ENCODE measurements around the gene USP4. TPM values are rescaled to one million over a fixed set of nuclear protein-coding genes. Genes with fewer than 3 reads are reported as not detected.
"Not testable (repeated sequence)": the region's sequence is repeated elsewhere in the genome, so short reads cannot be mapped to it uniquely, and the experiment has no call there.

The USP4 gene
- total RNA-seq, 4 donors from 2014 or later = 29.9 to 34.2 (median 31.5) TPM

GRCh38 chr3:49255112-49255511 lies 84.7 kb downstream of the USP4 start:
- intact Hi-C loops (cut with DNase I; ENCODE audit: low total_unique reads) = no loop called here
- H3K4me3 ChIP-seq (ENCODE audit: low read depth, poor library complexity, severe bottlenecking) = no peak overlapping the region
- peak in 1 of 2 donors; percentile 54 for DNase-seq (ENCODE audit: low spot score in 2 of 2)
- WGBS, 2 donors = 47 to 68% methylated on average over 1 of the region's 1 CpG
- TF ChIP-seq POLR2A (IDR thresholded peaks at IDR 0.05) = no peak
- no peak for TF ChIP-seq CTCF (IDR thresholded peaks at IDR 0.05)

GRCh38 chr3:49253512-49253911 lies 86.3 kb downstream of the USP4 start:
- 93% methylated on average over 3 of the region's 3 CpGs for WGBS, 2 donors
- intact Hi-C loops (cut with DNase I; ENCODE audit: low total_unique reads) = no loop called here
- TF ChIP-seq CTCF (IDR thresholded peaks at IDR 0.05) = no peak
- no peak overlapping the region for H3K4me3 ChIP-seq (ENCODE audit: low read depth, poor library complexity, severe bottlenecking)
- DNase-seq (ENCODE audit: low spot score in 2 of 2) = peak in 1 of 2 donors; percentile 32

- DNase-seq (ENCODE audit: low spot score in 2 of 2) = peak in 1 of 2 donors; percentile 24
- intact Hi-C loops (cut with DNase I; ENCODE audit: low total_unique reads) = loop anchor here (5.0 kb wide), 1 partner anchor 1512 kb away; no protein-coding TSS in a partner anchor
Observed at GRCh38 chr3:49248840-49249227, 91.0 kb downstream of the USP4 start.

GRCh38 chr3:49244581-49245205 lies 95.2 kb downstream of the USP4 start:
- intact Hi-C loops (cut with DNase I; ENCODE audit: low total_unique reads) = loop anchor here (5.0 kb wide), 1 partner anchor 1507 kb away; no protein-coding TSS in a partner anchor
- 35 to 53% methylated on average over 1 of the region's 1 CpG for whole genome bisulfite sequencing, 2 donors
- peak in 1 of 2 donors; percentile 32 for DNase-seq (ENCODE audit: low spot score in 2 of 2)
- H3K4me3 ChIP-seq (ENCODE audit: low read depth, poor library complexity, severe bottlenecking) = no peak overlapping the region
- no peak for TF ChIP-seq POLR2A (IDR thresholded peaks at IDR 0.05)

More at GRCh38 chr3:49248840-49249227, 91.0 kb downstream of the USP4 start:
- H3K4me3 ChIP-seq (ENCODE audit: low read depth, poor library complexity, severe bottlenecking) = no peak overlapping the region
- TF ChIP-seq CTCF (IDR thresholded peaks at IDR 0.05) (no peak), POLR2A (IDR thresholded peaks at IDR 0.05) (no peak)

- DNase-seq (ENCODE audit: low spot score in 2 of 2) = peak in 1 of 2 donors; percentile 68
- 92 to 93% methylated on average over 11 of the region's 11 CpGs for WGBS, 2 donors
- H3K4me3 ChIP-seq (ENCODE audit: low read depth, poor library complexity, severe bottlenecking); intact Hi-C loops (cut with DNase I; ENCODE audit: low total_unique reads): not testable (repeated sequence)
Observed at GRCh38 chr3:49240091-49240490, 99.8 kb downstream of the USP4 start.

GRCh38 chr3:49238274-49239127 lies 101.4 kb downstream of the USP4 start:
- TF ChIP-seq POLR2A (IDR thresholded peaks at IDR 0.05) (no peak), CTCF (IDR thresholded peaks at IDR 0.05) (no peak)
- H3K4me3 ChIP-seq (ENCODE audit: low read depth, poor library complexity, severe bottlenecking) = no peak overlapping the region
- peak; percentile 88 to 89 for DNase-seq (ENCODE audit: low spot score in 2 of 2)
- 33 to 52% methylated on average over 9 of the region's 9 CpGs for WGBS, 2 donors
- intact Hi-C loops (cut with DNase I; ENCODE audit: low total_unique reads) = no loop called here

Measured in lower leg skin (tissue), 4 donors.